A549 (cell line): Measurements from ENCODE around the gene LRP6. TPM values are rescaled to one million over a fixed set of nuclear protein-coding genes. Genes with fewer than 3 reads are reported as not detected.

Source experiments
- ATAC-seq, 2 experiments: fragments of 200-7000 bp in 1 of 2; fragments of >200 bp in 1 of 2; cut with Nextera tagmentation in 1 of 2; cut with Tn5 transposase in 1 of 2; 3 replicates each; pipeline versions ENCODE4 v1.8.0 to v1.9.1; 2018 to 2020; ENCODE audit warnings: mild to moderate bottlenecking in 1 of 2, moderate library complexity in 1 of 2
- CTCF ChIA-PET: fragments of 300-600 bp; sonication (Branson Sonifier 250); formaldehyde crosslinking; extraction: SDS; loops from one replicate; lab custom pipeline; 2021; ENCODE audit warnings: antibody characterized with exemption, inconsistent platforms; lab: Yijun Ruan, JAX
- POLR2A ChIA-PET: fragments of 350-600 bp; formaldehyde crosslinking; extraction: SDS; loops from one replicate; lab custom pipeline; 2021; ENCODE audit warnings: antibody characterized with exemption, inconsistent platforms; lab: Yijun Ruan, JAX
- DNase-seq, 2 experiments: peaks; one replicate each; pipeline versions ENCODE4 v3.0.0 to v3.0.0-alpha.2; 2011 to 2016; ENCODE audit warnings: low read depth in 1 of 2, low spot score in 1 of 2
- FAIRE-seq: peaks from 2 replicates; lab custom pipeline; 2011; peaks lifted over from hg19 to GRCh38; lab: Jason Lieb, UNC
- H3K27ac ChIP-seq, 2 experiments: fragments of >200 bp; sonication (Bioruptor Twin); formaldehyde crosslinking; 3 replicates each; pipeline ENCODE4 v1.5.1; 2016 to 2017
- H3K4me1 ChIP-seq: fragments of >200 bp; sonication (Bioruptor Twin); formaldehyde crosslinking; 3 replicates; pipeline ENCODE4 v1.6.1; 2016
- H3K4me2 ChIP-seq: fragments of >200 bp; sonication (Bioruptor Twin); formaldehyde crosslinking; 3 replicates; pipeline ENCODE4 v1.6.1; 2016
- H3K4me3 ChIP-seq: fragments of >200 bp; sonication (Bioruptor Twin); formaldehyde crosslinking; 3 replicates; pipeline ENCODE4 v1.5.1; 2016
- H3K9me3 ChIP-seq: fragments of >200 bp; sonication (Bioruptor Twin); formaldehyde crosslinking; 3 replicates; pipeline ENCODE4 v1.6.1; 2016
- CBX2 ChIP-seq: fragments of 200-600 bp; sonication (generic); IDR thresholded peaks from 2 replicates; pipeline ENCODE4 v1.6.1; 2016; ENCODE audit warnings: low read depth, mild to moderate bottlenecking, borderline replicate concordance
- CEBPB ChIP-seq, 2 experiments: fragments of >200 bp in 1 of 2; sonication (Bioruptor Twin) in 1 of 2; formaldehyde crosslinking in 1 of 2; IDR thresholded peaks; 2 replicates each; pipeline ENCODE4 v1.6.1; 2012 to 2016
- CHD4 ChIP-seq: fragments of 200-600 bp; sonication (generic); IDR thresholded peaks from 2 replicates; pipeline ENCODE4 v1.6.1; 2016; ENCODE audit warnings: antibody characterized with exemption, mild to moderate bottlenecking, borderline replicate concordance
- E2F6 ChIP-seq: IDR thresholded peaks from 2 replicates; pipeline ENCODE4 v1.6.1; 2012; ENCODE audit warnings: low read depth, borderline replicate concordance
- EHF ChIP-seq: fragments of 250-450 bp; sonication (Bioruptor Pico); IDR thresholded peaks from 2 replicates; pipeline ENCODE4 v1.5.0; 2020; ENCODE audit warnings: mild to moderate bottlenecking
- ELK1 ChIP-seq: fragments of 150-350 bp; IDR thresholded peaks from 2 replicates; pipeline ENCODE4 v1.6.1; 2014; ENCODE audit warnings: low read depth, mild to moderate bottlenecking, low read length
- ESRRA ChIP-seq: fragments of 150-350 bp; IDR thresholded peaks from 2 replicates; pipeline ENCODE4 v1.6.1; 2014; ENCODE audit warnings: mild to moderate bottlenecking, low read length, borderline replicate concordance
- FOSL2 ChIP-seq, 2 experiments: fragments of 450-650 bp in 1 of 2; fragments of >200 bp in 1 of 2; sonication (Bioruptor Twin) in 1 of 2; formaldehyde crosslinking; IDR thresholded peaks; 2 replicates each; pipeline versions ENCODE4 v1.5.0 to v1.6.1; 2016 to 2020; ENCODE audit warnings: mild to moderate bottlenecking in 1 of 2, moderate library complexity in 1 of 2
- GATA3 ChIP-seq: IDR thresholded peaks from 2 replicates; pipeline ENCODE4 v1.6.1; 2012; ENCODE audit warnings: borderline replicate concordance
- HES2 ChIP-seq: fragments of >200 bp; sonication (Bioruptor Twin); formaldehyde crosslinking; IDR thresholded peaks from 2 replicates; pipeline ENCODE4 v1.6.1; 2016
- KDM5A ChIP-seq: fragments of 200-600 bp; sonication (generic); IDR thresholded peaks from 2 replicates; pipeline ENCODE4 v1.6.1; 2016; ENCODE audit warnings: antibody characterized with exemption, mild to moderate bottlenecking
- MAZ ChIP-seq: fragments of 150-350 bp; IDR thresholded peaks from 2 replicates; pipeline ENCODE4 v1.6.1; 2014; ENCODE audit warnings: antibody characterized with exemption, low read depth, low read length, borderline replicate concordance
- MYC ChIP-seq: IDR thresholded peaks from 2 replicates; pipeline ENCODE4 v1.6.1; 2012; ENCODE audit warnings: mild to moderate bottlenecking, inconsistent platforms, low read length, improper control_type of control experiment, borderline replicate concordance
- NFE2L2 ChIP-seq: fragments of 150-350 bp; conservative IDR thresholded peaks from 2 replicates; pipeline ENCODE4 v1.6.1; 2014; ENCODE audit warnings: low read length
- NR3C1 ChIP-seq: fragments of >200 bp; sonication (Bioruptor Twin); formaldehyde crosslinking; IDR thresholded peaks from 3 replicates; pipeline ENCODE4 v1.6.1; 2017
- PBX3 ChIP-seq: IDR thresholded peaks from 2 replicates; pipeline ENCODE4 v1.6.1; 2012
- POLR2A ChIP-seq: IDR thresholded peaks from 2 replicates; pipeline ENCODE4 v1.6.1; 2012; ENCODE audit warnings: mild to moderate bottlenecking, low read length
- POLR2AphosphoS2 ChIP-seq: conservative IDR thresholded peaks from 2 replicates; pipeline ENCODE4 v1.6.1; 2012; ENCODE audit warnings: low read length, improper control_type of control experiment, inconsistent platforms
- RFX5 ChIP-seq: fragments of 450-650 bp; IDR thresholded peaks from 2 replicates; pipeline ENCODE4 v1.7.1; 2014; ENCODE audit warnings: antibody characterized with exemption, mild to moderate bottlenecking, moderate library complexity
- SMC3 ChIP-seq: fragments of >200 bp; sonication (Bioruptor Twin); formaldehyde crosslinking; IDR thresholded peaks from 3 replicates; pipeline ENCODE4 v1.6.1; 2018; ENCODE audit warnings: inconsistent platforms
- ZFP36 ChIP-seq: fragments of 450-650 bp; IDR thresholded peaks from 2 replicates; pipeline ENCODE4 v1.6.1; 2014; ENCODE audit warnings: borderline replicate concordance; ENCODE audit not compliant: partially characterized antibody
- WGBS: methylation state at CpG from one replicate; pipeline ENCODE4 v1.1.6; 2017; ENCODE audit errors: missing lambda C conversion rate; 5-methylcytosine and 5-hydroxymethylcytosine counted together
- polyA plus RNA-seq, 4 experiments: library from polyadenylated mRNA; depleted of rRNA in 3 of 4; stranded (reverse); fragments of >200 nt; fragmentation: RNase III in 1 of 4; extraction: RNeasy Plus Mini Kit Qiagen cat#74134 plus additional on column Dnase treatment in 1 of 4; gene quantifications; 2 replicates in 3 of 4; 3 replicates in 1 of 4; pipeline ENCODE4 v1.2.3, GENCODE V29; 2011 to 2017

LRP6 gene
- polyA plus RNA-seq, 2 of the 4 experiments (the other 2 are of a cell fraction), result 26.6 to 50.3 TPM

- TF ChIP-seq ELK1, result no peak
- no peak for TF ChIP-seq ESRRA
- TF ChIP-seq POLR2A, result no peak
- no peak for TF ChIP-seq HES2
- TF ChIP-seq E2F6, result no peak
- POLR2A ChIA-PET, result no interaction called here
- no peak for FAIRE-seq
These were observed 38.9 kb upstream of the LRP6 start for GRCh38 chr12:12305568-12306300.

GRCh38 chr12:12302976-12303375 lies 36.1 kb upstream of the LRP6 start:
- H3K27ac ChIP-seq, result no peak overlapping the region
- 97% methylated on average over 2 of the region's 2 CpGs for WGBS
- FAIRE-seq, result no peak
- DNase-seq, result no peak
- H3K4me2 ChIP-seq, result no peak overlapping the region
- H3K4me3 ChIP-seq, result no peak overlapping the region
- no peak for ATAC-seq
- peaks cover 3% of the 10 kb centered on the region; the same call in 1 of the 3 replicates for H3K9me3 ChIP-seq
- TF ChIP-seq CBX2, result no peak
- TF ChIP-seq SMC3, result no peak
- TF ChIP-seq NR3C1, result no peak
- TF ChIP-seq ZFP36, result no peak
- TF ChIP-seq KDM5A, result no peak
- no peak for TF ChIP-seq RFX5
- no peak for TF ChIP-seq POLR2AphosphoS2
- no peak for TF ChIP-seq PBX3
- TF ChIP-seq CEBPB (IDR thresholded peaks at IDR 0.05), result no peak
- no peak for TF ChIP-seq E2F6
- no peak for TF ChIP-seq ESRRA
- ChIA-PET POLR2A (no interaction called here), CTCF (interaction anchor here (1.0 kb wide), 1 partner anchor 221 kb away, joined by 3 read pairs; no protein-coding TSS in a partner anchor)
- no peaks in the 10 kb centered on the region for H3K4me1 ChIP-seq

More at GRCh38 chr12:12305568-12306300, 38.9 kb upstream of the LRP6 start:
- Histone ChIP-seq H3K9me3 (peaks cover 3% of the 10 kb centered on the region; the same call in 1 of the 3 replicates), H3K4me3 (no peak overlapping the region), H3K27ac (no peak overlapping the region), H3K4me1 (no peaks in the 10 kb centered on the region; the same call in 2 of the 3 replicates), H3K4me2 (no peak overlapping the region)
- ATAC-seq (no peak), DNase-seq (no peak)
- CTCF ChIA-PET, result interaction anchor here (1.2 to 1.3 kb wide), 3 partner anchors 22 to 350 kb away, joined by 4 to 5 read pairs (median 4); no protein-coding TSS in a partner anchor
- 76% methylated on average over 7 of the region's 7 CpGs for WGBS

- Histone ChIP-seq H3K4me2 (no peak overlapping the region), H3K4me3 (no peak overlapping the region), H3K9me3 (peaks cover 3% of the 10 kb centered on the region; the same call in 1 of the 3 replicates), H3K4me1 (no peaks in the 10 kb centered on the region), H3K27ac (no peak overlapping the region)
- DNase-seq (no peak), ATAC-seq (no peak), FAIRE-seq (no peak)
- TF ChIP-seq GATA3, result no peak
- no peak for TF ChIP-seq CHD4
- no peak for TF ChIP-seq MAZ
- no peak for TF ChIP-seq EHF (CRISPR knock-in tag)
- TF ChIP-seq NFE2L2, result no peak
- no peak for TF ChIP-seq FOSL2 (IDR thresholded peaks at IDR 0.05)
- TF ChIP-seq FOSL2 (CRISPR knock-in tag; IDR thresholded peaks at IDR 0.05), result no peak
- no peak for TF ChIP-seq MYC
- CTCF ChIA-PET, result interaction anchor here (2.4 kb wide), 1 partner anchor 219 kb away, joined by 6 read pairs; no protein-coding TSS in a partner anchor
- WGBS, result 59% methylated on average over 2 of the region's 2 CpGs
- POLR2A ChIA-PET, result no interaction called here
These were observed 34.3 kb upstream of the LRP6 start for GRCh38 chr12:12301122-12301521.
